Mesothelial cell of epicardium (in vitro differentiated cells): ENCODE results near the gene IYD. TPM values are rescaled to one million over a fixed set of nuclear protein-coding genes. Genes with fewer than 3 reads are reported as not detected.

Experiments
- total RNA-seq: library from RNA; stranded (reverse); gene quantifications from 3 replicates; pipeline ENCODE4 v1.2.1, GENCODE V29; 2021

IYD gene
- total RNA-seq, 1 donor from 2014 or later, result not detected

Other genes with a start within 250 kb of the IYD start
- gene PPP1R14C, start 226.0 kb upstream of the IYD start, total RNA-seq, result 0.16 to 0.38 TPM (median 0.27 TPM) in 3 replicates
- 65.7 to 69.4 TPM (median 69.3 TPM) in 3 replicates for gene PLEKHG1, start 230.9 kb downstream of the IYD start, total RNA-seq